ENCODE measurements around the gene RBM38.
A peak's percentile ranks its signal among the peaks of the same experiment; 100 is the strongest.
"Not testable (repeated sequence)": the region's sequence is repeated elsewhere in the genome, so short reads cannot be mapped to it uniquely, and the experiment has no call there.

The RBM38 gene

GRCh38 chr20:57390604-57391438, at the start of gene RBM38:
Gene RBM38 (plus strand): TSS chr20:57391396. CDS start chr20:57391582, 186 bp downstream.
- DNase-seq: peak; percentile 89

DNA sequence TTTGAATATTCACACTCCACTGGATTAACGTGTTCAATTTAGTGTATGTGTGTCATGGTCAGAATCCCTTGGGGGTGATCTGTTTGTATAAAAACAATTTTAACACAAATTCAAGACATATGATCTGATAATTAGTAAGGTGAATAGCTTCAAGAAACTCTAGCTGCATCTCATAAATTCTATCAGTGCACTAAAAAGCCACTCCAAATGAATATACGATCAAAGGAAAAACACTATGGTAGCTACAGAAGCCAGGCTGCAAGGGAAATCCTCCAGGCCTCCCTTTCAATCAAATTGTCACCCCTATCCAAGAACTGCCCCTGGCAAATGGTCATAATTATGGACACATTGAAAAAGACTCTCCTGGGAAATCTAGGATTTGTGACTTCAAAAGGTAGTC, 49.5 kb upstream of the RBM38 start:
- no peak for DNase-seq

GRCh38 chr20:57342829-57343228, 48.4 kb upstream of the RBM38 start:
- no peak for DNase-seq

- peak; percentile 85 for DNase-seq
These were observed 44.7 kb upstream of the RBM38 start for GRCh38 chr20:57346477-57346876.

GRCh38 chr20:57347393-57347792, 43.8 kb upstream of the RBM38 start:
- no peak for DNase-seq

- DNase-seq: not testable (repeated sequence)
These were observed 42.8 kb upstream of the RBM38 start for GRCh38 chr20:57348200-57348921.

DNA sequence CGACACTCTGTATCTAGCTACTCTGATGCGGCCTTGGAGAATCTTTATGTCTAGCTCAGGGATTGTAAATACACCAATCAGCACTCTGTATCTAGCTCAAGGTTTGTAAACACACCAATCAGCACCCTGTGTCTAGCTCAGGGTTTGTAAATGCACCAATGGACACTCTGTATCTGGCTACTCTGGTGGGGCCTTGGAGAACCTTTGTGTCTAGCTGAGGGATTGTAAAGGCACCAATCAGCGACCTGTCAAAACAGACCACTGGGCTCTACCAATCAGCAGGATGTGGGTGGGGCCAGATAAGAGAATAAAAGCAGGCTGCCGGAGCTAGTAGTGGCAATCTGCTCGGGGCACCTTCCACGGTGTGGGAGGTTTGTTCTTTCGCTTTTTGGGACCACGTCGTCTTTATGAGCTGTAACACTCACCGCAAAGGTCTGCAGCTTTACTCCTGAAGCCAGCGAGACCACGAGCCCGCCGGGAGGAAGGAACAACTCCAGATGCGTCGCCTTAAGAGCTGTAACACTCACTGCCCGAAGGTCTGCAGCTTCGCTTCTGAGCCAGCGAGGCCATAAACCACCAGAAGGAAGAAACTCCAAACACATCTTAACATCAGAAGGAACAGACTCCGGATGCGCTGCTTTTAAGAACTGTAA, 42.1 kb upstream of the RBM38 start:
- peak; percentile 18 for DNase-seq

GRCh38 chr20:57350081-57350710, 41.0 kb upstream of the RBM38 start:
- no peak for DNase-seq

DNA sequence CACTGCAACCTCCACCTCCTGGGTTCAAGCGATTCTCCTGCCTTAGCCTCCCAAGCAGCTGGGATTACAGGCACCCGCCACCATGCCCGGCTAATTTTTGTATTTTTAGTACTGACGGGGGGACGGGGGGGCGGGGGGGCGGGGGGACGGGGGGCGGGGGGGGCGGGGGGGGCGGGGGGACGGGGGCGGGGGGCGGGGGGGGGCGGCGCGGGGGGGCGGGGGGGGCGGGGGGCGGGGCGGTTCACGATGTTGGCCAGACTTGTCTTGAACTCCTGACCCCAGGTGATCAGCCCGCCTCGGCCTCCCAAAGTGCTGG, 40.5 kb upstream of the RBM38 start:
- not testable (repeated sequence) for DNase-seq

DNA sequence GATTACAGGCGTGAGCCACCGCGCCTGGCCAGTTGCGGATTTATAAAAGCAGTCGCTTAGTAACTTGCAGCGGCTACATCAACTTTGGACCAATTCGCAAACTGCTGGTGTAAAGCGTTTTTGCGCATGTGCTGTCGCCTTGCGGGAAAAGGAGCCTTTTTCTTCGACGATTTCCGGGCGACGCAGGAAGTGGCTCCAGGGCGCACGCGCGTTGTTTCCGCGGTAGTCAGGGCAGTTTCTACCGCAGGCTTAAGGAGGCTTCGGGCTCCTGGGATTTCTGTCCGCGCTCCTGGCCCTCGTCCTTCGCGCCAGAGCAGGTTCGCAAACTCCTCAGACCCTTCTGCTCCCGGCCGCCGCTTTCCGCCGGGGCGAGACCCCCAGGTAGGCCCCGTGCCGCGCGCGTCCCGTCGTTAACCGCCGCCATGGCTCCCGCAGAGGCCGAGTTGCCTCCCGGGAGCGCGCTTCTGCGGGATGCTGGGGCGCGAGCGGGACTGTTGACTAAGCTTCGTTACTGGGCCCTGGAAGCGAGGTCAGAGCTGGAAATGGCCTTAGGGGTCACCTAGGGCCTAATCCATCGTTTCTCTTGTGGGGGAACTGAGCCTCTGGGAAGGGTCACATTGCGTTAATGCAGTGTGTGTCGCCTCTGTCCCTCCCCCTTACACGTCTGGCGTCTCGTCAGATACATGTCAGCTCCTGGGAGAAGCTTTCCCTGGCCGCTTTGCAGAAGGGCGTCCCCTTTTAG, 40.0 kb upstream of the RBM38 start, which contains the start of gene RAE1:
Gene RAE1, plus strand, starts transcription at position 214 of the 742 bp plus-strand sequence. CDS start 2,784 bp downstream, outside the sequence.
- DNase-seq: peak; percentile 93

GRCh38 chr20:57352305-57352704, 38.9 kb upstream of the RBM38 start:
- DNase-seq: no peak

DNA sequence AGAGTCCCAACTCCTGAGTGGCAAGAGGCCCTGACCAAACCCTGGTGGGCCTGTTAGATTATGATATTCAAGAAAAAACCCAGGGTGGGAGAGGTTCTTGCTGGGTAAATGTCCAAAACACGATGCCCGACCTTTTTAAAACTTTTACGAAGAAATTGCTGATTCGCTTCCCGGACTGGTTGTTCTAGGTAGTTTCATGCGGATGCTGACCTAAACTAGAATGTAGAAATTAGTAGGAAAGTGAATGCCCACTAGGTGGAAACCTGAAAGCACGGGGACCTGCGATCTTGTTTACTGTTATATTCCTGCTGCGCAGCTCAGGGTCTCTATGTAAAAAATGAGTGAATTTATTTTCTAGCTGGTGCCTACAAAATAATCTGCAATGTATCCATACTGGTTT, 37.8 kb upstream of the RBM38 start:
- no peak for DNase-seq

- DNase-seq: no peak
These were observed 29.7 kb upstream of the RBM38 start for GRCh38 chr20:57361517-57361916.

DNA sequence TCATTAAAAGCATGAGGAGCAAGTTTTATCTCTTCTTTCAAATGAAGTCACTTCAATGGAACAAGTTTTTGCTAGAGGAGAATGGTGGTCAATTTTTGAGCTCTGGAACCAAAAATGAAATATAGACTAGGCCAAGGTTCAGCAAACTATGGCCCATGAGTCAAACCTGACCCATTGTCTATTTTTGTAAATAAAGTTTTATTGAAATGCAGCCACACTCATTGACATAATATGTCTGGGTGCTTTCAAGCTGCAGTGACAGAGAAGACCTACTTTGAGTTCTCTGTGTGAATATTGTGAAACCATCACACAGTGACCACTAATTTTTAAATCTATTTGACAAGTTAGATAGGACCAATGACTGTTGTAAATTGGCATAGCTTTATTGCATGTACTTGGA, 26.7 kb upstream of the RBM38 start:
- DNase-seq: no peak

DNA sequence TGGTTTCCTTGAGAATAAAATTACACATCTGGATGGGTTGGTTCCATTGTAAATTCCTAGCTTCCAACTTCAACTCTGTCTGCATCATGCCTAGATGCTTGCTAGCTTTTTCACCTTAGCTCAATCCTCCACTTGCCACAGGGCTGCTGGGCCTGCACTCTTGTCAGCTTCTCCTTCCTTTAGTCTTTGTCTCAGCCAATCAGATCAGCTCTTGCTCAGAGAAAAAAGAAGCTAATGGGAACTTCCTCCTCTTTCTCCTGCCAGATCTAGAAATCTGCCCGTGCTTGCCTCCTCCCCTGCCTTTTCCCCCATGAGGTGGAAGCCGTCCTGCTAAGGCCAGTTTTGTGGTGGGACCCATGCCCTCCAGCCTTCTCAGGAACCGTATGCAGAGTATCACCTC, 21.6 kb upstream of the RBM38 start:
- DNase-seq: no peak

DNA sequence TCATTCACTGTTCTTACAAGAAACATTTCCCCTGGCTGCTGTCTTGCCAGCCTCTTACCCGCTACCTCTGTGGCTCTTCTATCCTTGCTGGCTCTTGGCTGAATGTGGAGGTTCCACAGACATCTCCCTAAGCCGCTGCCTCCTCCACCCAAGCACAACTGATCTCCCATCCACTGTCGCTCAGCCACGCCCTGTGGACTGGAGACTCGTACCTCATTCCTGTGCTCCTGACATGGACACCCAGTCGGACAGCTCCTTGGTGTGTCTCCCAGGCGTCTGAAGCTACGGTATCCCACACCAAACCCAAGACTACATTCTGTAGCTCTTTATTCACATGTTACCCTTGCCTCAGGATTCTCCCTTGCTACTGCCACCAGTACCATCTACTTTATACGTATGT, 20.9 kb upstream of the RBM38 start:
- DNase-seq: no peak

GRCh38 chr20:57371363-57371762, 19.8 kb upstream of the RBM38 start:
- DNase-seq: no peak

GRCh38 chr20:57372157-57372556, 19.0 kb upstream of the RBM38 start:
- no peak for DNase-seq

DNA sequence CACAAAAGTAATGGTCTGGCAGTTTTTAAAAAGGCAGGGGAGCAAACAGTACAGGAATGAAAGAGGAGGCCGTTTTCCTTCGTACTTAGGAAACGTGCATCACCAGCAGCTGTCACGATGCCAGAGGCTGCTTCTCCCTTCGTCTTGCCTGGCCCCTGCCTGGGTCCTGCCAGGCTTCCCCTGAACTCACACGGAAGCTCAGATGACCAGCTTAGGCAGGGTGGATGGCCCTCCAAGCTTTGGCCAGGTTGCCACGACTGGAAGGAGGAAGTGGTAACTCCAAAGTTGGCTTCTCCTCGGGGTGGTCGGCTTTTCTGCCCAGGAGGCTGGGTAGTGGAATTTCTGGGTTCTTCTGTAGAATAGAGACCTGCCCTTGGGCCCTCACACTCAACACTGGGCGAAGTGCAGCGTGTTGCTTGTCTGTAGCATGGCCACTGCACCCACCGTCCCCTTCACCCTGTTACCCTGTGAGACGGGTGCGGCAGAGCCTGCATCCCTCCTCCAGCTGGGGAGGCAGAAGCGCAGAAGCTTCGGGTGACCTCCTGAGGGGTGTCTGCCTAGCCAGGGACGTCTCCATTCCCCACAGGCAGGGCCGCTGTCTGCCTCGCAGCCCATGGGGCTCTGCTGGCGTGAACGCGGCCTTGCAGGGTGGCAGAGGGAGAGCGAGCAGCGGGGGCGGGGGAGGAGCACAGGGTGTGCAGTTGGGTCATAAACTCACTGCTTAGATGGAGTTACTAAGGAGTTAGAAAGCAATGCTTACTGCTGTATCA, 18.4 kb upstream of the RBM38 start:
- DNase-seq: no peak

DNA sequence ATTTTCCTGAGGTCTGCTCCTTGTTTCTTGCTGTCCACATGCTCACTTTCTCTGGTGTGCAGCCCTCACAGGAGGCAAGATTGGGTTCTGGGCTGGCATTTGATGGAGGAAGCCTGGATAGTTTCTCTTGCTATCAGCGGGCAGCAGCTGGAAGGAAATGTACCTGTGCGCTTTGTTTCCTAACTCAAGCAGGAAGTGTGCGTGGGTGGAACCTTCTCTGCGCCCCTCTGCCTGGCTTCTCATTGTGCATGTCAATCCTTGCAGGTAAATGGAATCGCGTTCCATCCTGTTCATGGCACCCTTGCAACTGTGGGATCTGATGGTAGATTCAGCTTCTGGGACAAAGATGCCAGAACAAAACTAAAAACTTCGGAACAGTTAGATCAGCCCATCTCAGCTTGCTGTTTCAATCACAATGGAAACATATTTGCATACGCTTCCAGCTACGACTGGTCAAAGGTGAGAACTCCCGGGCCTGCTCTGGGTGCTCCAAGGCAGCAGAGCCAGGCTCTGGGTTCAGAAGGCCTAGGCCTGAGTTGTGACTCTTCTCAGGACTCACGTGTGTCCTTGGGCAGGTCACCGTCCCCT, 16.8 kb upstream of the RBM38 start:
- no peak for DNase-seq

DNA sequence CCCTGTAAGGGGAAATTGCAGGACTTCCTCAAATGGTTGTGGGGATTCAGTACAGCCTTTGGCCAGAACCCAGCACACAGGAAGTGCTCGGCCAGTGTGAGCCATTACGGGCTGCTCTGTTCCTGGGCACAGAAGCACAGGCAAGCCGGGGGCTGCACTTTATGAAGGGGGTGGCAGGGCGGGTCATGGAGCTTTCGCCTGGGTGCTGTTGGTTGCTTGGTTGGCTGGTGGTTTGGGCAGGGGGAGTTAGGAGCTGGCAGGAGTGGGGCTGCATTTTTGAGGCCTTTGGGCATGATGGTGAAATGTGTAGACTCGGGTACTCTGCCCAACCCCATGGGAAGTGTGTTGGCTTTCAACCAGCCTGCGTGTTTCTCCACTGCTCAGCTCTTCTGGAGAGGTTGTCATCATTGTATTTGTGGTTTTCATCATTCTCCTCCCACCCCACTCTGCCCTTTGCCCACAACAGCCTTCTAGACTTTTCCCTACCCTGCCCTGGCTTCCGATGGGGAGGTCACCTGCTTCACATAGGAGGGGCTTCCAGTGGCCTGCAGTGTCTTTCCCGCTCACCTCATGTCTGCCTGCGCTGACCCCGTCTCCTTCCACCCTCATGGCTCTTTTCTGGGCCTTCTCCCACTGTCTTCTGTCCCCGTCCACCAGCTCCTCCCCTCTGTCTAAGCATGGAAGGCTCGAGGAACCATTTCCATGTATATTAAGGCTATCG, 16.1 kb upstream of the RBM38 start:
- DNase-seq: no peak
